ENCODE measurements around the gene NIPAL3. TPM values are rescaled to one million over a fixed set of nuclear protein-coding genes. Genes with fewer than 3 reads are reported as not detected.
"Not testable (repeated sequence)": the region's sequence is repeated elsewhere in the genome, so short reads cannot be mapped to it uniquely, and the experiment has no call there.

NIPAL3 gene
- total RNA-seq, 1 donor from 2014 or later: 21.3 TPM

GRCh38 chr1:24487455-24487854, 71.9 kb downstream of the NIPAL3 start:
- Mint-ChIP-seq H3K27ac (no peak overlapping the region), H3K27me3 (ENCODE audit: low read depth) (no peaks in the 10 kb centered on the region), H3K4me1 (peaks cover 3% of the 10 kb centered on the region), H3K4me3 (no peak overlapping the region), H3K36me3 (no peaks in the 10 kb centered on the region), H3K9me3 (peaks cover 8% of the 10 kb centered on the region)
- TF ChIP-seq, protein P1, sequence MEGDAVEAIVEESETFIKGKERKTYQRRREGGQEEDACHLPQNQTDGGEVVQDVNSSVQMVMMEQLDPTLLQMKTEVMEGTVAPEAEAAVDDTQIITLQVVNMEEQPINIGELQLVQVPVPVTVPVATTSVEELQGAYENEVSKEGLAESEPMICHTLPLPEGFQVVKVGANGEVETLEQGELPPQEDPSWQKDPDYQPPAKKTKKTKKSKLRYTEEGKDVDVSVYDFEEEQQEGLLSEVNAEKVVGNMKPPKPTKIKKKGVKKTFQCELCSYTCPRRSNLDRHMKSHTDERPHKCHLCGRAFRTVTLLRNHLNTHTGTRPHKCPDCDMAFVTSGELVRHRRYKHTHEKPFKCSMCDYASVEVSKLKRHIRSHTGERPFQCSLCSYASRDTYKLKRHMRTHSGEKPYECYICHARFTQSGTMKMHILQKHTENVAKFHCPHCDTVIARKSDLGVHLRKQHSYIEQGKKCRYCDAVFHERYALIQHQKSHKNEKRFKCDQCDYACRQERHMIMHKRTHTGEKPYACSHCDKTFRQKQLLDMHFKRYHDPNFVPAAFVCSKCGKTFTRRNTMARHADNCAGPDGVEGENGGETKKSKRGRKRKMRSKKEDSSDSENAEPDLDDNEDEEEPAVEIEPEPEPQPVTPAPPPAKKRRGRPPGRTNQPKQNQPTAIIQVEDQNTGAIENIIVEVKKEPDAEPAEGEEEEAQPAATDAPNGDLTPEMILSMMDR (IDR thresholded peaks at IDR 0.05; ENCODE audit: unreplicated experiment): no peak
- DNase-seq (ENCODE audit: low spot score in 2 of 2, unreplicated experiment in 2 of 2): no peak

DNA sequence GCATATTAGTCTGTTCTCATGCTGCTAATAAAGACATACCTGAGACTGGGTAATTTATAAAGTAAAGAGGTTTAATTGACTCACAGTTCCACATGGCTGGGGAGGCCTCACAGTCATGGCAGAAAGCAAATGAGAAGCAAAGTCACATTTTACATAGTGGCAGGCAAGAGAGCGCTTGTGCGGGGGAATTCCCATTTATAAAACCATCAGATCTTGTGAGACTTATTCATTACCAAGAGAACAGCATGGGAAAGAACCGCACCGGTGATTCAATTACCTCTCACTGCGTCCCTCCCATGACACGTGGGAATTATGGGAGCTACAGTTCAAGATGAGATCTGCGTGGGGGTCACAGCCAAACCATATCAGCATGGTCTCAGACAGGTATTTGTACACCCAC, 72.6 kb downstream of the NIPAL3 start:
- H3K27ac Mint-ChIP-seq: not testable (repeated sequence)

GRCh38 chr1:24489674-24490073, 74.1 kb downstream of the NIPAL3 start:
- TF ChIP-seq, protein P1 (IDR thresholded peaks at IDR 0.05; ENCODE audit: unreplicated experiment): no peak
- H3K4me1 Mint-ChIP-seq: peaks cover 3% of the 10 kb centered on the region
- H3K27ac Mint-ChIP-seq: no peak overlapping the region
- H3K36me3 Mint-ChIP-seq: no peaks in the 10 kb centered on the region
- DNase-seq (ENCODE audit: low spot score in 2 of 2, unreplicated experiment in 2 of 2): no peak
- no peaks in the 10 kb centered on the region for H3K27me3 Mint-ChIP-seq (ENCODE audit: low read depth)
- H3K4me3 Mint-ChIP-seq: no peak overlapping the region
- H3K9me3 Mint-ChIP-seq: peaks cover 8% of the 10 kb centered on the region

More for the DNA sequence above, 72.6 kb downstream of the NIPAL3 start:
- DNase-seq (ENCODE audit: low spot score in 2 of 2, unreplicated experiment in 2 of 2); H3K4me3 Mint-ChIP-seq; H3K9me3 Mint-ChIP-seq; H3K36me3 Mint-ChIP-seq; H3K27me3 Mint-ChIP-seq (ENCODE audit: low read depth); H3K4me1 Mint-ChIP-seq: not testable (repeated sequence)

- Mint-ChIP-seq H3K4me3 (no peak overlapping the region), H3K36me3 (no peaks in the 10 kb centered on the region), H3K4me1 (peaks cover 3% of the 10 kb centered on the region), H3K9me3 (peaks cover 8% of the 10 kb centered on the region), H3K27ac (no peak overlapping the region), H3K27me3 (ENCODE audit: low read depth) (peaks cover under 1% of the 10 kb centered on the region)
- TF ChIP-seq, protein P1 (IDR thresholded peaks at IDR 0.05; ENCODE audit: unreplicated experiment): no peak
- no peak for DNase-seq (ENCODE audit: low spot score in 2 of 2, unreplicated experiment in 2 of 2)
Observed at GRCh38 chr1:24490101-24490781, 74.6 kb downstream of the NIPAL3 start.

- H3K4me1 Mint-ChIP-seq: peaks cover 3% of the 10 kb centered on the region
- H3K27me3 Mint-ChIP-seq (ENCODE audit: low read depth): peaks cover 7% of the 10 kb centered on the region
- no peaks in the 10 kb centered on the region for H3K36me3 Mint-ChIP-seq
- H3K27ac Mint-ChIP-seq: no peak overlapping the region
- TF ChIP-seq, protein P1 (IDR thresholded peaks at IDR 0.05; ENCODE audit: unreplicated experiment): no peak
- H3K9me3 Mint-ChIP-seq: peaks cover 8% of the 10 kb centered on the region
- DNase-seq (ENCODE audit: low spot score in 2 of 2, unreplicated experiment in 2 of 2): no peak
- H3K4me3 Mint-ChIP-seq: no peak overlapping the region
Observed at GRCh38 chr1:24491577-24492360, 76.2 kb downstream of the NIPAL3 start.

DNA sequence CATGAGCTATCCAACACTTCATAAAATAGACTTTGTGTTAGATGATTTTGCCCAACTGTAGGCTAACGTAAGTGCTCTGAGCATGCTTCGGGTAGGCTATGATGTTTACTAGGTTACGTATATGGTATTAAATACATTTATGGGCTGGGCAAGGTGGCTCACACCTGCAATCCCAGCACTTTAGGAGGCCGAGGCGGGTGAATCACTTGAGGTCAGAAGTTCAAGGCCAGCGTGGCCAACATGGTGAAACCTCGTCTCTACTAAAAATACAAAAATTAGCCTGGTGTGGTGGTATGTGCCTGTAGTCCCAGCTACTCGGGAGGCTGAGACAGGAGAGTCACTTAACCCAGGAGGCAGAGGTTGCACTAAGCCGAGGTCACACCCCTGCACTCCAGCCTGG, 77.3 kb downstream of the NIPAL3 start:
- not testable (repeated sequence) for H3K36me3 Mint-ChIP-seq; H3K9me3 Mint-ChIP-seq; DNase-seq (ENCODE audit: low spot score in 2 of 2, unreplicated experiment in 2 of 2); H3K27ac Mint-ChIP-seq; H3K4me3 Mint-ChIP-seq; H3K4me1 Mint-ChIP-seq
- H3K27me3 Mint-ChIP-seq (ENCODE audit: low read depth): peaks cover 11% of the 10 kb centered on the region

All from mesothelial cell of epicardium (in vitro differentiated cells).